Sigmoid colon (tissue), 7 donors: ENCODE data around the gene DHH. TPM values are rescaled to one million over a fixed set of nuclear protein-coding genes. Genes with fewer than 3 reads are reported as not detected.
A peak's percentile ranks its signal among the peaks of the same experiment; 100 is the strongest.

Experiments
- DNase-seq: peaks from one replicate; pipeline ENCODE4 v3.0.0-alpha.2; 2019
- H3K27ac ChIP-seq, 4 donors: fragments of 200-600 bp; sonication (generic); one replicate each; pipeline ENCODE4 v1.5.1; 2016 to 2019; ENCODE audit warnings: mild to moderate bottlenecking in 1 of 4
- H3K27me3 ChIP-seq, 3 donors: fragments of 200-600 bp; sonication (generic); one replicate each; pipeline ENCODE4 v1.5.1; 2019; ENCODE audit warnings: mild to moderate bottlenecking in 1 of 3
- H3K36me3 ChIP-seq, 4 donors: fragments of 200-600 bp; sonication (generic); one replicate each; pipeline ENCODE4 v1.5.1; 2016 to 2019
- H3K4me1 ChIP-seq, 4 donors: fragments of 200-600 bp; sonication (generic); one replicate each; pipeline ENCODE4 v1.5.1; 2017 to 2019
- H3K4me3 ChIP-seq, 4 donors: fragments of 200-600 bp; sonication (generic); one replicate each; pipeline ENCODE4 v1.5.1; 2017 to 2019; ENCODE audit warnings: mild to moderate bottlenecking in 2 of 4, moderate library complexity in 1 of 4
- H3K9me3 ChIP-seq, 4 donors: fragments of 200-600 bp in 3 of 4; sonication (generic) in 3 of 4; one replicate each; pipeline versions ENCODE4 v1.5.1 to v1.6.1; 2013 to 2019
- CTCF ChIP-seq, 4 experiments: fragments of 450-650 bp in 3 of 4; fragments of 200-600 bp in 1 of 4; IDR thresholded peaks; one replicate each; pipeline ENCODE4 v1.5.1; 2016 to 2019; ENCODE audit warnings: antibody characterized with exemption in 4 of 4, mild to moderate bottlenecking in 3 of 4, moderate library complexity in 2 of 4
- EP300 ChIP-seq, 4 donors: sonication (generic); formaldehyde crosslinking; IDR thresholded peaks; one replicate each; pipeline ENCODE4 v1.6.1; 2017; ENCODE audit warnings: antibody characterized with exemption in 4 of 4
- POLR2A ChIP-seq, 2 donors: fragments of 450-650 bp; IDR thresholded peaks; one replicate each; pipeline ENCODE4 v1.6.1; 2016; ENCODE audit warnings: antibody characterized with exemption in 2 of 2, mild to moderate bottlenecking in 2 of 2, moderate library complexity in 2 of 2
- POLR2AphosphoS5 ChIP-seq, 4 donors: sonication (generic); formaldehyde crosslinking; IDR thresholded peaks; one replicate each; pipeline ENCODE4 v1.6.1; 2017; ENCODE audit warnings: antibody characterized with exemption in 4 of 4
- WGBS, 2 donors: extraction: QIAGEN DNeasy Blood & Tissue Kit; methylation state at CpG; one replicate each; pipeline ENCODE4 v1.1.7; 2013; 5-methylcytosine and 5-hydroxymethylcytosine counted together
- intact Hi-C: fragments of 100-400 bp; cut with DNase I; formaldehyde crosslinking; loops from one replicate; pipeline ENCODE4 v1.15.1; 2023
- polyA plus RNA-seq, 3 donors: library from polyadenylated mRNA; stranded (reverse); fragments of 200-250 nt; gene quantifications; one replicate each; pipeline ENCODE4 v1.2.3, GENCODE V29; 2013
- total RNA-seq, 4 donors: library from RNA; depleted of rRNA; stranded (reverse); fragments of >200 nt; gene quantifications; one replicate each; pipeline ENCODE4 v1.1.0, GENCODE V29; 2016
- donor health status: healthy with polysubstance abuse.
- donor health status: Bipolar disorder and iron deficiency.
- donor health status: healthy.

Gene DHH
- total and polyA plus RNA-seq, 7 donors, result 0.14 to 0.83 (median 0.63) TPM; not detected in 4

GRCh38 chr12:49133590-49133989 lies 39.0 kb upstream of the DHH start:
- H3K4me1 ChIP-seq, result peaks cover 0 to 30% (median 25%) of the 10 kb centered on the region in 4 donors
- intact Hi-C loops, result no loop called here
- H3K9me3 ChIP-seq, result no peaks in the 10 kb centered on the region
- H3K27ac ChIP-seq, result peak overlapping the region in 1 of 4 donors; percentile 99
- 86 to 93% methylated on average over 10 of the region's 10 CpGs for WGBS, 2 donors
- TF ChIP-seq EP300 (IDR thresholded peaks at IDR 0.05) (no peak), POLR2AphosphoS5 (IDR thresholded peaks at IDR 0.05) (no peak)
- peaks cover 7 to 12% (median 12%) of the 10 kb centered on the region in 4 donors for H3K36me3 ChIP-seq
- no peak overlapping the region for H3K4me3 ChIP-seq
- DNase-seq, result no peak
- no peaks in the 10 kb centered on the region for H3K27me3 ChIP-seq

- WGBS, 2 donors, result 77 to 79% methylated on average over 5 of the region's 5 CpGs
- Histone ChIP-seq H3K4me1 (peaks cover 0 to 30% (median 25%) of the 10 kb centered on the region in 4 donors), H3K9me3 (no peaks in the 10 kb centered on the region), H3K36me3 (peaks cover 7 to 15% (median 12%) of the 10 kb centered on the region in 4 donors), H3K27me3 (no peaks in the 10 kb centered on the region), H3K4me3 (no peak overlapping the region), H3K27ac (peak overlapping the region; percentile 99 to 100 (median 100))
- DNase-seq, result no peak
- intact Hi-C loops, result no loop called here
- TF ChIP-seq CTCF (IDR thresholded peaks at IDR 0.05) (no peak), POLR2AphosphoS5 (IDR thresholded peaks at IDR 0.05) (no peak), POLR2A (IDR thresholded peaks at IDR 0.05) (no peak), EP300 (IDR thresholded peaks at IDR 0.05) (no peak)
Observed at GRCh38 chr12:49133014-49133413, 38.4 kb upstream of the DHH start.

- peaks cover 0 to 30% (median 25%) of the 10 kb centered on the region in 4 donors for H3K4me1 ChIP-seq
- TF ChIP-seq POLR2AphosphoS5 (IDR thresholded peaks at IDR 0.05) (no peak), EP300 (IDR thresholded peaks at IDR 0.05) (no peak), CTCF (IDR thresholded peaks at IDR 0.05) (no peak), POLR2A (IDR thresholded peaks at IDR 0.05) (no peak)
- intact Hi-C loops, result loop anchor here (1.0 to 2.0 kb wide), 3 partner anchors 21 to 102 kb away; partner anchors contain the start of genes LMBR1L and TUBA1A
Observed at GRCh38 chr12:49131894-49132461, 37.4 kb upstream of the DHH start.

GRCh38 chr12:49131051-49131893 lies 36.7 kb upstream of the DHH start, which contains the start of gene TUBA1B:
TSS of gene TUBA1B (minus strand) at chr12:49131395. CDS start at chr12:49131300, 95 bp downstream.
- Histone ChIP-seq H3K27ac (peak within 1 kb of the TSS; percentile 99 to 100 (median 100)), H3K4me3 (peak within 1 kb of the TSS; percentile 94 to 99 (median 98)), H3K36me3 (peaks cover 7 to 28% (median 15%) of the 10 kb centered on the region in 4 donors), H3K4me1 (peaks cover 0 to 30% (median 27%) of the 10 kb centered on the region in 4 donors), H3K9me3 (no peaks in the 10 kb centered on the region), H3K27me3 (no peaks in the 10 kb centered on the region)
- WGBS, 2 donors, result 1% methylated on average over 79 of the region's 79 CpGs
- TF ChIP-seq CTCF (IDR thresholded peaks at IDR 0.05) (no peak), POLR2A (IDR thresholded peaks at IDR 0.05) (peak; percentile 73 to 84), EP300 (IDR thresholded peaks at IDR 0.05) (no peak), POLR2AphosphoS5 (IDR thresholded peaks at IDR 0.05) (peak; percentile 95 to 99 (median 98))
- DNase-seq, result peak; percentile 97
- intact Hi-C loops, result loop anchor here (1.0 to 2.0 kb wide), 3 partner anchors 20 to 103 kb away; partner anchors contain the start of genes LMBR1L and TUBA1A

More at GRCh38 chr12:49131894-49132461, 37.4 kb upstream of the DHH start:
- Histone ChIP-seq H3K36me3 (peaks cover 7 to 25% (median 15%) of the 10 kb centered on the region in 4 donors), H3K27me3 (no peaks in the 10 kb centered on the region), H3K4me3 (peak overlapping the region; percentile 33 to 99 (median 95)), H3K27ac (peak overlapping the region; percentile 99 to 100 (median 100)), H3K9me3 (no peaks in the 10 kb centered on the region)
- no peak for DNase-seq
- WGBS, 2 donors, result 3 to 16% methylated on average over 9 of the region's 9 CpGs
